Esophagus squamous epithelium (tissue), 4 donors: ENCODE data around the gene DOK5.

Experiments used
- CTCF ChIP-seq, 6 experiments: fragments of 450-650 bp in 4 of 6; fragments of 200-600 bp in 2 of 6; sonication (generic) in 2 of 6; IDR thresholded peaks; one replicate each; pipeline ENCODE4 v1.5.1; 2016 to 2019; ENCODE audit warnings: antibody characterized with exemption in 6 of 6, mild to moderate bottlenecking in 4 of 6, moderate library complexity in 4 of 6
- POLR2A ChIP-seq, 4 donors: fragments of 450-650 bp; IDR thresholded peaks; one replicate each; pipeline ENCODE4 v1.6.1; 2017; ENCODE audit warnings: antibody characterized with exemption in 4 of 4, mild to moderate bottlenecking in 4 of 4, moderate library complexity in 3 of 4

- no peak for TF ChIP-seq CTCF (IDR thresholded peaks at IDR 0.05)
- no peak for TF ChIP-seq POLR2A (IDR thresholded peaks at IDR 0.05)
These were observed 125.2 kb downstream of the DOK5 start for GRCh38 chr20:54600634-54601033.
